ENCODE measurements around the gene NDUFS8. TPM values are rescaled to one million over a fixed set of nuclear protein-coding genes. Genes with fewer than 3 reads are reported as not detected.

NDUFS8 gene
- total RNA-seq, 1 experiment from 2014 or later: 334 TPM

- H3K9me3 Mint-ChIP-seq (ENCODE audit: unreplicated experiment): no peaks in the 10 kb centered on the region
- H3K36me3 Mint-ChIP-seq (ENCODE audit: insufficient read depth, unreplicated experiment): peaks cover 7% of the 10 kb centered on the region
- no peaks in the 10 kb centered on the region for H3K27me3 ChIP-seq (replicated peaks; ENCODE audit: control insufficient read depth, insufficient read depth, low read length)
- peaks cover 54% of the 10 kb centered on the region for H3K4me1 ChIP-seq
- no peaks in the 10 kb centered on the region for H3K9me3 ChIP-seq
- H3K4me1 Mint-ChIP-seq (ENCODE audit: low read depth, unreplicated experiment): peaks cover 30% of the 10 kb centered on the region
- no peak for TF ChIP-seq CTCF (IDR thresholded peaks at IDR 0.05; ENCODE audit: insufficient read depth in 1 of 2, low read depth in 1 of 2, low read length in 1 of 2, severe bottlenecking in 1 of 2, unreplicated experiment in 1 of 2)
- POLR2A ChIA-PET: no interaction called here
- H3K27me3 Mint-ChIP-seq (ENCODE audit: insufficient read depth, unreplicated experiment): no peaks in the 10 kb centered on the region
- H3K27ac Mint-ChIP-seq (ENCODE audit: unreplicated experiment): peak overlapping the region; percentile 87
- H3K4me3 ChIP-seq (ENCODE audit: low read depth, low read length): no peak overlapping the region
- peak overlapping the region; percentile 79 for H3K4me3 Mint-ChIP-seq (ENCODE audit: unreplicated experiment)
- CTCF ChIA-PET: interaction anchor here (0.6 to 2.0 kb wide), 5 partner anchors 13 to 201 kb away, joined by 3 to 9 read pairs (median 5); partner anchors contain the start of gene NDUFS8
- no peaks in the 10 kb centered on the region for H3K36me3 ChIP-seq (ENCODE audit: control insufficient read depth, insufficient read depth, low read length)
- BruUV-seq (replicated peaks): no TSS peak
- no peak for DNase-seq
- intact Hi-C loops (cut with micrococcal nuclease; ENCODE audit: unreplicated experiment): loop anchor here (1.0 kb wide), 1 partner anchor 198 kb away; no protein-coding TSS in a partner anchor
Measured at GRCh38 chr11:68008381-68009337, 21.8 kb upstream of the NDUFS8 start.

DNA sequence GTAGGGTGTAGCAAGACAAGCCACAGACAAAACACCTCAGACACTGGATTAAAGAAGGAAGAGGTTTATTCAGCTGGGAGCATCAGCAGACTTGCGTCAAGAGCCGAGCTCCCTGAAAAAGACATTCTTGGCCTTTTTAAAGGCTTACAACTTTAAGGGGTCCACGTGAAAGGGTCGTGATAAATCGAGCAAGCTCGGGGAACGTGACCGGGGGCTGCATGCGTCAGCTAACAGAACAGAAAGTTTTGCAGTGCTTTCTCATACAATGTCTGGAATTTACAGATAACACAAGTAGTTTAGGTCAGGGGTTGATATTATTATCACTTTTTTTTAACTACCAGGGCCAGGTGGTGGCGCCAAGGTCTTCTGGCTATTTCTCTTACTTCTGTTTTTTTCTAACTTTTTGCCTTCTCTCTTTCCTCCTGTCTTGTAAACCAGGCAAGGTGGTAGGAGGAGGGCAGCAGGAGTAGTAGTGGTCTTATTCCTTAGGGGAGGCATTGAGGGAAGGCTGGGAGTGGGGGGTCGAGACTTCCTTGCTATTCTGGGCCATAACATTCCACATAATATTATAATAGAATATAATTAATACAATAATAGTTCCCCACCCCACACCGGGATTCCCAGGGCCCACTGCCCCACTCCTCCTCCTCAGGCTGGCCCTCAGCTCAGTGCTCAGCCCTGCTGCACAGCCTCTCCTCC is 20.9 kb upstream of the NDUFS8 start:
- Histone ChIP-seq H3K36me3 (ENCODE audit: control insufficient read depth, insufficient read depth, low read length) (no peaks in the 10 kb centered on the region), H3K4me3 (ENCODE audit: low read depth, low read length) (peak overlapping the region; percentile 22; the same call in 1 of the 2 replicates), H3K9me3 (no peaks in the 10 kb centered on the region), H3K4me1 (peaks cover 54% of the 10 kb centered on the region), H3K27me3 (replicated peaks; ENCODE audit: control insufficient read depth, insufficient read depth, low read length) (no peaks in the 10 kb centered on the region)
- Mint-ChIP-seq H3K27ac (ENCODE audit: unreplicated experiment) (peak overlapping the region; percentile 87), H3K27me3 (ENCODE audit: insufficient read depth, unreplicated experiment) (no peaks in the 10 kb centered on the region), H3K9me3 (ENCODE audit: unreplicated experiment) (no peaks in the 10 kb centered on the region), H3K4me1 (ENCODE audit: low read depth, unreplicated experiment) (peaks cover 30% of the 10 kb centered on the region), H3K36me3 (ENCODE audit: insufficient read depth, unreplicated experiment) (peaks cover 7% of the 10 kb centered on the region), H3K4me3 (ENCODE audit: unreplicated experiment) (peak overlapping the region; percentile 79)
- DNase-seq: peak in 1 of 2 experiments; percentile 72
- no TSS peak for BruUV-seq (replicated peaks)
- ChIA-PET POLR2A (interaction anchor here (1.0 kb wide), 1 partner anchor 13 kb away, joined by 4 read pairs; no protein-coding TSS in a partner anchor), CTCF (interaction anchor here (0.6 to 2.0 kb wide), 10 partner anchors 11 to 288 kb away, joined by 3 to 9 read pairs (median 4); partner anchors contain the start of genes C11orf24 and NDUFS8)
- intact Hi-C loops (cut with micrococcal nuclease; ENCODE audit: unreplicated experiment): loop anchor here (1.0 kb wide), 3 partner anchors 12 to 197 kb away; partner anchors contain the start of gene NDUFS8
- TF ChIP-seq CTCF (IDR thresholded peaks at IDR 0.05; ENCODE audit: insufficient read depth in 1 of 2, low read depth in 1 of 2, low read length in 1 of 2, severe bottlenecking in 1 of 2, unreplicated experiment in 1 of 2): peak; percentile 32 to 59

All from Caco-2 (cell line).